HFFc6 (cell line): Measurements from ENCODE around the gene WFS1. TPM values are rescaled to one million over a fixed set of nuclear protein-coding genes. Genes with fewer than 3 reads are reported as not detected.

Experiments used
- DNase-seq: peaks from one replicate; pipeline ENCODE4 v3.0.0-alpha.2; 2018
- H3K27ac Mint-ChIP-seq: 2 replicates; pipeline ENCODE4 v1.8.0; 2020; ENCODE audit warnings: mild to moderate bottlenecking, mixed read lengths
- H3K27me3 Mint-ChIP-seq: 2 replicates; pipeline ENCODE4 v1.8.0; 2021; ENCODE audit warnings: mild to moderate bottlenecking, moderate library complexity, mixed read lengths; ENCODE audit not compliant: insufficient read depth
- H3K36me3 Mint-ChIP-seq: 2 replicates; pipeline ENCODE4 v1.8.0; 2021; ENCODE audit warnings: low read depth, mixed read lengths
- H3K4me1 Mint-ChIP-seq: 2 replicates; pipeline ENCODE4 v1.8.0; 2020; ENCODE audit warnings: low read depth, mixed read lengths
- H3K4me3 Mint-ChIP-seq: 2 replicates; pipeline ENCODE4 v1.8.0; 2020; ENCODE audit warnings: mild to moderate bottlenecking, moderate library complexity, mixed read lengths
- H3K9me3 Mint-ChIP-seq: 2 replicates; pipeline ENCODE4 v1.8.0; 2020; ENCODE audit warnings: mild to moderate bottlenecking, mixed read lengths
- CTCF ChIP-seq: fragments of 200-600 bp; sonication (generic); IDR thresholded peaks from 2 replicates; pipeline ENCODE4 v1.5.0; 2021; ENCODE audit warnings: antibody characterized with exemption, mild to moderate bottlenecking
- total RNA-seq, 6 experiments: library from RNA; stranded (reverse); fragmentation: NEBNext Ultra II Directional; extraction: Animal tissue kit (Norgen Biotek cat#: 25700); gene quantifications; 2 replicates in 1 of 6; 3 replicates in 5 of 6; pipeline ENCODE4 v1.2.3, GENCODE V29; 2021

The WFS1 gene
- total RNA-seq, 6 experiments from 2014 or later: 47.3 to 72.1 (median 56.0) TPM

GRCh38 chr4:6308899-6309643 lies 39.4 kb downstream of the WFS1 start:
- DNase-seq: no peak
- H3K27ac Mint-ChIP-seq: no peak overlapping the region
- peaks cover 42% of the 10 kb centered on the region for H3K27me3 Mint-ChIP-seq
- TF ChIP-seq CTCF: no peak
- no peaks in the 10 kb centered on the region for H3K4me1 Mint-ChIP-seq
- no peak overlapping the region for H3K4me3 Mint-ChIP-seq
- H3K9me3 Mint-ChIP-seq: peaks cover 18% of the 10 kb centered on the region
- H3K36me3 Mint-ChIP-seq: peaks cover 12% of the 10 kb centered on the region; the same call in 1 of the 2 replicates

- Mint-ChIP-seq H3K4me3 (no peak overlapping the region), H3K36me3 (peaks cover 12% of the 10 kb centered on the region; the same call in 1 of the 2 replicates), H3K27me3 (peaks cover 42% of the 10 kb centered on the region), H3K4me1 (no peaks in the 10 kb centered on the region), H3K27ac (no peak overlapping the region), H3K9me3 (peaks cover 18% of the 10 kb centered on the region)
- no peak for TF ChIP-seq CTCF
- DNase-seq: no peak
Observed at GRCh38 chr4:6309777-6310176, 40.1 kb downstream of the WFS1 start.

- Mint-ChIP-seq H3K4me1 (peaks cover 11% of the 10 kb centered on the region), H3K36me3 (peaks cover 11% of the 10 kb centered on the region; the same call in 1 of the 2 replicates), H3K27me3 (peaks cover 47% of the 10 kb centered on the region), H3K4me3 (no peak overlapping the region), H3K9me3 (peaks cover 15% of the 10 kb centered on the region), H3K27ac (no peak overlapping the region)
- TF ChIP-seq CTCF: no peak
- no peak for DNase-seq
Observed at GRCh38 chr4:6313216-6313615, 43.6 kb downstream of the WFS1 start.

- peaks cover 4% of the 10 kb centered on the region; the same call in 1 of the 2 replicates for H3K9me3 Mint-ChIP-seq
- TF ChIP-seq CTCF: no peak
Observed at GRCh38 chr4:6316461-6317003, 46.9 kb downstream of the WFS1 start.

DNA sequence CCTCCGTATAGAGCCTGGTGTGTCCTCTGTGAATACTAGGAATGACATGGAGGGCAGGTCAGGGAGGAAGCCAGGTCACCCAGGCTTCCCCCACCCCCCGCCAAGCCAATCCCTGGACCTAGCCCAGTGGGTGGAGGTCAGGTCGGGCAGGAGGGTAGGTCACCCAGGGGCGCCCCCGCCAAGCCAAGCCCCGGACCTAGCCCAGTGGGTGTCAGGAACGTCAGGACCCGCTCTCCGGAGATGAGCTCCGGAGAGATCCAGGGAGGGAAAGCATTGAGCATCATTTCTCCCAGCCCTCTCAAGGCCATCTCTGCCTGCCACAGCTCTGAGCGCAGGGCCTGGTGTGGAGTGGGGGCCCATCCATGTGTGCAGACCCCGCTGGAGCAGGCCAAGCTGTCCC lies 48.6 kb downstream of the WFS1 start:
- no peak overlapping the region for H3K4me3 Mint-ChIP-seq
- H3K36me3 Mint-ChIP-seq: no peaks in the 10 kb centered on the region
- peaks cover 17% of the 10 kb centered on the region for H3K4me1 Mint-ChIP-seq
- no peak for TF ChIP-seq CTCF
- DNase-seq: no peak
- H3K9me3 Mint-ChIP-seq: peaks cover 4% of the 10 kb centered on the region; the same call in 1 of the 2 replicates
- peaks cover 32% of the 10 kb centered on the region for H3K27me3 Mint-ChIP-seq
- no peak overlapping the region for H3K27ac Mint-ChIP-seq

More at GRCh38 chr4:6316461-6317003, 46.9 kb downstream of the WFS1 start:
- Mint-ChIP-seq H3K36me3 (no peaks in the 10 kb centered on the region), H3K4me3 (no peak overlapping the region), H3K27ac (no peak overlapping the region), H3K4me1 (peaks cover 17% of the 10 kb centered on the region), H3K27me3 (peaks cover 40% of the 10 kb centered on the region)
- no peak for DNase-seq
